HFFc6 (cell line): ENCODE measurements around the gene FAM98C. TPM values are rescaled to one million over a fixed set of nuclear protein-coding genes. Genes with fewer than 3 reads are reported as not detected.

ENCODE experiments used
- DNase-seq: peaks from one replicate; pipeline ENCODE4 v3.0.0-alpha.2; 2018
- H3K27ac Mint-ChIP-seq: 2 replicates; pipeline ENCODE4 v1.8.0; 2020; ENCODE audit warnings: mild to moderate bottlenecking, mixed read lengths
- H3K27me3 Mint-ChIP-seq: 2 replicates; pipeline ENCODE4 v1.8.0; 2021; ENCODE audit warnings: mild to moderate bottlenecking, moderate library complexity, mixed read lengths; ENCODE audit not compliant: insufficient read depth
- H3K36me3 Mint-ChIP-seq: 2 replicates; pipeline ENCODE4 v1.8.0; 2021; ENCODE audit warnings: low read depth, mixed read lengths
- H3K4me1 Mint-ChIP-seq: 2 replicates; pipeline ENCODE4 v1.8.0; 2020; ENCODE audit warnings: low read depth, mixed read lengths
- H3K4me3 Mint-ChIP-seq: 2 replicates; pipeline ENCODE4 v1.8.0; 2020; ENCODE audit warnings: mild to moderate bottlenecking, moderate library complexity, mixed read lengths
- H3K9me3 Mint-ChIP-seq: 2 replicates; pipeline ENCODE4 v1.8.0; 2020; ENCODE audit warnings: mild to moderate bottlenecking, mixed read lengths
- total RNA-seq, 6 experiments: library from RNA; stranded (reverse); fragmentation: NEBNext Ultra II Directional; extraction: Animal tissue kit (Norgen Biotek cat#: 25700); gene quantifications; 2 replicates in 1 of 6; 3 replicates in 5 of 6; pipeline ENCODE4 v1.2.3, GENCODE V29; 2021
- TF ChIP-seq, protein P1 (sequence below): fragments of 200-600 bp; sonication (generic); IDR thresholded peaks from 2 replicates; pipeline ENCODE4 v1.5.0; 2021; ENCODE audit warnings: antibody characterized with exemption, mild to moderate bottlenecking

Gene FAM98C
- total RNA-seq, 6 experiments from 2014 or later: 12.5 to 16.9 (median 15.6) TPM

DNA sequence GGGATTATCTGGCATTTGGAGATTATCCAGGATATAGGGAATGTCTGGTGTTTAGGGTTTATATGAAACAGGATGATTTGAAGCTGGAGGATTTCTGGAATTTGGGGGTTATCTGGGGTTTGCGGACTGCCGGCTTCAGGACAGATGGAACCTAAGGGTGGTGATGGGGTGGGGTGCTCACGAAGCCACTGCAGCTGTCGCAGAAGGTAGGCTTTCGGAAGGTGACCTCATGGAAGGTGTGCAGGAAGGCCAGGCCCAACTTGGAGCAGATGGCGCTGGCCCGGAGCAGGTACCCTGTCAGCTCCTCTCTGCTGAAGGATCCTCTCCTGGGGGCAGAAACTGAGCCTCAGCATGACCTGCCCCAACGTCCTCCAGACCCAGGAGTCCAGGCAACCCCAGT lies 9.6 kb downstream of the FAM98C start:
- H3K4me3 Mint-ChIP-seq: no peak overlapping the region
- H3K4me1 Mint-ChIP-seq: peaks cover 12% of the 10 kb centered on the region
- TF ChIP-seq, protein P1, sequence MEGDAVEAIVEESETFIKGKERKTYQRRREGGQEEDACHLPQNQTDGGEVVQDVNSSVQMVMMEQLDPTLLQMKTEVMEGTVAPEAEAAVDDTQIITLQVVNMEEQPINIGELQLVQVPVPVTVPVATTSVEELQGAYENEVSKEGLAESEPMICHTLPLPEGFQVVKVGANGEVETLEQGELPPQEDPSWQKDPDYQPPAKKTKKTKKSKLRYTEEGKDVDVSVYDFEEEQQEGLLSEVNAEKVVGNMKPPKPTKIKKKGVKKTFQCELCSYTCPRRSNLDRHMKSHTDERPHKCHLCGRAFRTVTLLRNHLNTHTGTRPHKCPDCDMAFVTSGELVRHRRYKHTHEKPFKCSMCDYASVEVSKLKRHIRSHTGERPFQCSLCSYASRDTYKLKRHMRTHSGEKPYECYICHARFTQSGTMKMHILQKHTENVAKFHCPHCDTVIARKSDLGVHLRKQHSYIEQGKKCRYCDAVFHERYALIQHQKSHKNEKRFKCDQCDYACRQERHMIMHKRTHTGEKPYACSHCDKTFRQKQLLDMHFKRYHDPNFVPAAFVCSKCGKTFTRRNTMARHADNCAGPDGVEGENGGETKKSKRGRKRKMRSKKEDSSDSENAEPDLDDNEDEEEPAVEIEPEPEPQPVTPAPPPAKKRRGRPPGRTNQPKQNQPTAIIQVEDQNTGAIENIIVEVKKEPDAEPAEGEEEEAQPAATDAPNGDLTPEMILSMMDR: no peak
- no peaks in the 10 kb centered on the region for H3K36me3 Mint-ChIP-seq
- H3K27ac Mint-ChIP-seq: no peak overlapping the region
- no peak for DNase-seq
- no peaks in the 10 kb centered on the region for H3K9me3 Mint-ChIP-seq
- H3K27me3 Mint-ChIP-seq: peaks cover 7% of the 10 kb centered on the region

DNA sequence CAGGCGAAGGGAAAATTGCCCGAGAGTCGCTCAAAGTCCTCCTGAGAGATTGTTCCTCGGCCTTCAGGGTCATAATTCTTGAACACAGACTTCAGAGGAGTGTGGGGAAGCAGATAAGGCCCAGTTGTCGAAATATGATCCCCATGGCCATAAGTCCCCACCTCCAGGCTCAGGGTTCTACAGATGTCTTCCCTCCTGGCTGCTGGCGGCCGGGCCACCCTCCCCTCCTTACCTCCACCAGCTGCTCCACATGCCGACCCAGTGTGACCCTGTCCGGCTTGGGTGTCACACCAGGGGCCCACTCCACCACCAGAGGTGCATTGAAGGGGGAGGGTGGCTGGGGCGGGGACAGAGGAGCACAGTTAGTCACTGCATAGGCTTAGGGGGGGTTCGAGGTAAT lies 10.1 kb downstream of the FAM98C start:
- Mint-ChIP-seq H3K36me3 (no peaks in the 10 kb centered on the region), H3K27me3 (peaks cover 10% of the 10 kb centered on the region), H3K4me3 (no peak overlapping the region), H3K27ac (no peak overlapping the region), H3K9me3 (no peaks in the 10 kb centered on the region), H3K4me1 (peaks cover 16% of the 10 kb centered on the region)
- TF ChIP-seq, protein P1: no peak
- no peak for DNase-seq

DNA sequence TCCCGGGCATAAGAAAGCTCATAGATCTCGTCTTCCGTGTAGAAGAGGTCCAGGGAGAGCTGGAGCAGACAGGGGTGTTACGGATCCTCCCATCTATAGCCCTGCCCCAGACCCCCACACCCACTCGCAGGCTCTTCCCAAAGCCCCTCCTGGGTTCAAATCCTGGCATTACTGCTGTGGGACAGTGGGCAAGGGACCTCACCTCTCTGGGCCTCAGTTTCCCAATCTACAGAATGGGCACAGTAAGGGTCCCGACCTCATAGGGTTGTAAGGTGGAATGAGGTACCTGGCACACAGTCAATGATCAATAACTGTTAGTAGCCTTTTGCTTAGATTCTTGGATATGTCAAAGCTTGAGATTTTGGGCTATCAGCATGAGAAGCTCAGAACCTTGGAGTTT lies 10.5 kb downstream of the FAM98C start:
- no peak overlapping the region for H3K4me3 Mint-ChIP-seq
- no peak for DNase-seq
- TF ChIP-seq, protein P1: no peak

DNA sequence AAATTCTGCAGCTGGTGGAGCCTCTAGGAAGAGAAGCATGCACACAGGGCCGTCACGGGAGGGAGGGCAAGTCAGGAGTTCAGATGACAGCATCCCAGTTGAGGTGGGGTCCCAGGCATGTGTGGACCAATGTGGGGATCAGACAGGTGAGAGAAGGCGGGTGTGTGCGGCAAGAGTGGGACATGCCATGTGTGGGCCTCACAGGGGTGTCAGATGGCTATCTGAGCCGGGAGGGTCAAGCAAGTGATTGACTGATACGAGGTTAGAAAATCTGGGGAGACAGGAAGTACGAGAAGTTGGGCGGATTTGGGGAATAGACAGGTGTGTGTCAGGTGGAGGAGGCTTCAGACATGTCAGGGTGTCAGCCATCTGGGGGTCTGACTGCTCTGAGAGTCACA lies 14.3 kb downstream of the FAM98C start:
- Mint-ChIP-seq H3K4me1 (peaks cover 13% of the 10 kb centered on the region), H3K27ac (no peak overlapping the region), H3K9me3 (no peaks in the 10 kb centered on the region), H3K27me3 (peaks cover 18% of the 10 kb centered on the region), H3K4me3 (no peak overlapping the region), H3K36me3 (no peaks in the 10 kb centered on the region)
- TF ChIP-seq, protein P1: no peak
- DNase-seq: no peak

More for the DNA sequence above, 10.5 kb downstream of the FAM98C start:
- Mint-ChIP-seq H3K36me3 (no peaks in the 10 kb centered on the region), H3K27me3 (peaks cover 11% of the 10 kb centered on the region), H3K9me3 (no peaks in the 10 kb centered on the region), H3K4me1 (peaks cover 19% of the 10 kb centered on the region), H3K27ac (no peak overlapping the region)

GRCh38 chr19:38417544-38418506 lies 14.9 kb downstream of the FAM98C start:
- H3K27me3 Mint-ChIP-seq: peaks cover 19% of the 10 kb centered on the region
- DNase-seq: no peak
- no peaks in the 10 kb centered on the region for H3K36me3 Mint-ChIP-seq
- no peak overlapping the region for H3K27ac Mint-ChIP-seq
- no peaks in the 10 kb centered on the region for H3K9me3 Mint-ChIP-seq
- H3K4me1 Mint-ChIP-seq: peaks cover 13% of the 10 kb centered on the region
- TF ChIP-seq, protein P1: no peak
- H3K4me3 Mint-ChIP-seq: peak overlapping the region; percentile 41; the same call in 1 of the 2 replicates
